ENCODE data around the gene KMT2B. TPM values are rescaled to one million over a fixed set of nuclear protein-coding genes. Genes with fewer than 3 reads are reported as not detected.

The KMT2B gene
- total and polyA plus RNA-seq, 5 experiments from 2014 or later: 0.60 to 79.2 (median 2.8) TPM

DNA sequence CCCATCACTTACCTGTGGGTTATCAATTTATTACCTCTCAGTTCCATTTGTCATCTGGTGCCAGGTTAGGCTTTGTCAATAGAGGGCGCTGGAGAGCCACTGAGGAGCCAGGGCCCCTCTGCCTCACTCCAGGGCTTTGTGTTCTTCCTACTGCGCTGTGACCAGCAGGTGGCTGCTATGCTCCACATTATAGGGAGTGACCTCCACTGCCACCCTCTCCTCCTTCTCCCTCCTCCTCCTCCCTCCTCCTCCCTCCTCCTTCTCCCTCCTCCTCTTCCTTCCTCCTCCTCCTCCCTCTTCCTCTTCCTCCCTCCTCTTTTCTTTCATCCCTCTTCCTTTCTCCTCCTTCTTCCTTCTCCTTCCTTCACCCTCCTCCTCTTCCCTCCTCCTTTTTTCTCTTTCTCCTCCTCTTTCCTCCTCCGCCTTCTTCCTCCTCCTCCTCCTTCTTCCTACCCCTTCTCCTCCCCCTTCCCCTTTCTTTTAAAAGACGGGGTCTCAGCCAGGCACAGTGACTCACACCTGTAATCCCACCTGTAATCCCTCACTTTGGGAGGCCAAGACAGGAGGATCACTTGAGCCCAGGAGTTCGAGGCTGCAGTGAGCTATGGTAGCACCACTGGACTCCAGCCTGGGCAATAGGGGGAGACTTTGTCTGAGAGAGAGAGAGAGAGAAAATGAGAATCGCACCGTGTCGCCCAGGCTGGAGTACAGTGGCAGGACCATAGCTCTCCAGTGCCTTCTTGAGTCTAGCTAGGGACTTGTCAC lies 23.8 kb upstream of the KMT2B start:
- DNase-seq: peak; percentile 78 to 94 (median 88)
- POLR2A ChIA-PET: interaction anchor here (2.0 kb wide), 1 partner anchor 21 kb away, joined by 13 read pairs; no protein-coding TSS in a partner anchor
- H3K4me1 Mint-ChIP-seq: no peaks in the 10 kb centered on the region
- H3K36me3 Mint-ChIP-seq: no peaks in the 10 kb centered on the region
- peak overlapping the region in 2 of 10 donors; percentile 28 to 48 for H3K27ac Mint-ChIP-seq
- H3K27me3 Mint-ChIP-seq: peaks cover 0 to 3% (median 0%) of the 10 kb centered on the region in 5 donors
- no peaks in the 10 kb centered on the region for H3K9me3 Mint-ChIP-seq
- H3K4me3 Mint-ChIP-seq: no peak overlapping the region
- ATAC-seq: peak; percentile 100

DNA sequence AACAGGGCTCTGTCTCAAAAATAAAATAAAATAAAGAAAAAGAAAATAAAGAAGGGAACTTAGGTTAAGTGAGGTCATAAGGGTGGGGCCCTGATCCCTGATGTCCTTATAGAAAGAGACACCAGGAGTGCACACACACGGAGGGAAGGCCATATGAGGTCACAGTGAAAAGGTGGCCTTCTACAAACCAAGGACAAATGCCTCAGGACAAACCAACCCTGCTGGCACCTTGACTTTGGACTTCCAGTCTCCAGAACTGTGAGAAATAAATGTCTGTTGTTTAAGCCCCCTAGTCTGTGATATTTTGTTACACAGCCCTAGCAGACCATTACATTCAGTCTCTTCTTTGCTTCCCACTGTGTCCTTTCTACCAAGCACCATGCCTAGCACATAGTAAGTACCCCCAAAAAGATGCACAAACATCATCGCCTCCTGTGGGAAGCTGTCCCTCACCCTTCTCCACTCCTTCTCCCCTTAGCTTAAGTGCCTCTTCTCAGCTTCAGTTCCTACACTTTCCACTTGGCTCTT lies 21.8 kb upstream of the KMT2B start:
- DNase-seq (no peak), ATAC-seq (no peak)
- H3K27ac Mint-ChIP-seq: no peak overlapping the region
- POLR2A ChIA-PET: interaction anchor here (0.8 kb wide), 1 partner anchor 20 kb away, joined by 3 read pairs; no protein-coding TSS in a partner anchor
- H3K36me3 Mint-ChIP-seq: no peaks in the 10 kb centered on the region
- H3K4me1 Mint-ChIP-seq: no peaks in the 10 kb centered on the region
- peaks cover 0 to 1% (median 0%) of the 10 kb centered on the region in 5 donors for H3K27me3 Mint-ChIP-seq
- H3K4me3 Mint-ChIP-seq: no peak overlapping the region
- no peaks in the 10 kb centered on the region for H3K9me3 Mint-ChIP-seq

DNA sequence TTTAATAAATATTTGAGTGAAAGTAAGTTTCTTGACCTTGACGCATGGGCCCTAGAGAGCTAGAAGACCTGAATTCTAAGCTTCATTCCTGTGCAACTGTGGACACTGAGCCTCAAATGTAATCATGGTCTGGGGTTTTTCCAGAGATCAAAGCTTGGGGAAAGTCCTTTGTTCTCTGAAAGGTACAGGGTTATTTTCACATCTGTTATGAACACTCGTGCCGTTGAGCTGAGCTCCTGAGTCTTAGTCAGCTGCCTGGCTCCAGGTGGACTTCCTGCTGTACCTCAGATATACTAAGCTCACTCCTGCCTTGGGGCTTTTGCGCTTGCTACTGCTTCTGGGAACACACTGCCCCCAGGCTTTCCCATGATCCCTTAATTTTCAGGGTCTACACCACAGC lies 21.0 kb upstream of the KMT2B start:
- peaks cover 0 to 1% (median 0%) of the 10 kb centered on the region in 5 donors for H3K27me3 Mint-ChIP-seq
- no peak overlapping the region for H3K4me3 Mint-ChIP-seq
- H3K9me3 Mint-ChIP-seq: no peaks in the 10 kb centered on the region
- no peak for DNase-seq
- ATAC-seq: no peak
- H3K4me1 Mint-ChIP-seq: no peaks in the 10 kb centered on the region
- POLR2A ChIA-PET: interaction anchor here (0.8 kb wide), 1 partner anchor 19 kb away, joined by 3 read pairs; no protein-coding TSS in a partner anchor
- no peak overlapping the region for H3K27ac Mint-ChIP-seq
- H3K36me3 Mint-ChIP-seq: no peaks in the 10 kb centered on the region

DNA sequence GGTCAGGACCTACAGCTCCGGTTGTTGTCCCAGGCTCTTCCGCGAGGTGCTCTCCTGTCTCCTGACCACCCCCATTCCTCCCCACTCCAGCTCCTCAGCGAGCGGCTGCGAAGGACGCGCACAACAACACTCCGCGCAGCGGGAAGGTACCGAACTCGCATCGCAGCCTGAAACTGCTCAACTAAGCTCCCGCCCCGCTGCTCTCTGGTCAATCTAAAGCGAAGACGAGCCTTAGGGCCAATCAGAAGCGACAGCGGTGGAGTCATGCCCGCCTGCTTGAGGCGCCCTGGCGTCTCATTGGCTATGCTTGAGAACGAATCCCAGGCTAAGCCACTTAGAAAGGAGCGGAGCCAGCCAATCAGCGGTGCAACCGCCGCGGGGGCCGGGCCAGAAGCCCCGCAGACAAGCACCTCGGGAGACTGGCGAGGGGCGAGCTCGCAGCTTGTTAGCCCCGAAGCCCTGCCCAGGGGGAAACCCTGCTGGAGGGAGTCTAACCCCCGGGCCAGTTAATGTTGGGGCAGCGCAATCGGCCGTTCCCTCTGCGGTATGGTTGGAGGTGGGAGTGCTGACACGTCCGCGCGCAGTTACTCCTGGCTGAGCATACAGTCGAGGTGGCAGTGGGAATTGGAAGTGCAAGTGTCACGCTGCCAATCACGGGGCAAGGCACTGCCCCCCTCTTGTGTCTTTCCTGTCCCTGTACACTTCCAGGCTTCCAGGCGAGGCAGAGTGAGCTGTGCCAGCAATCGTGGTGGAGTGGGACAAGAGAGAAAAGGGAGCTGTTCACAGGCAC lies 15.4 kb upstream of the KMT2B start:
- Mint-ChIP-seq H3K4me3 (peak overlapping the region; percentile 91 to 99 (median 98)), H3K36me3 (no peaks in the 10 kb centered on the region), H3K27me3 (peaks cover 0 to 9% (median 2%) of the 10 kb centered on the region in 5 donors), H3K4me1 (peaks cover 5 to 9% (median 8%) of the 10 kb centered on the region in 4 donors), H3K27ac (peak overlapping the region; percentile 85 to 98 (median 94)), H3K9me3 (no peaks in the 10 kb centered on the region)
- ATAC-seq (peak; percentile 99 to 100), DNase-seq (peak; percentile 84 to 96 (median 91))
- POLR2A ChIA-PET: interaction anchor here (0.8 to 2.8 kb wide), 12 partner anchors 11 to 257 kb away, joined by 3 to 24 read pairs (median 4); partner anchors contain the start of genes HSPB6, IGFLR1, KMT2B and LIN37

DNA sequence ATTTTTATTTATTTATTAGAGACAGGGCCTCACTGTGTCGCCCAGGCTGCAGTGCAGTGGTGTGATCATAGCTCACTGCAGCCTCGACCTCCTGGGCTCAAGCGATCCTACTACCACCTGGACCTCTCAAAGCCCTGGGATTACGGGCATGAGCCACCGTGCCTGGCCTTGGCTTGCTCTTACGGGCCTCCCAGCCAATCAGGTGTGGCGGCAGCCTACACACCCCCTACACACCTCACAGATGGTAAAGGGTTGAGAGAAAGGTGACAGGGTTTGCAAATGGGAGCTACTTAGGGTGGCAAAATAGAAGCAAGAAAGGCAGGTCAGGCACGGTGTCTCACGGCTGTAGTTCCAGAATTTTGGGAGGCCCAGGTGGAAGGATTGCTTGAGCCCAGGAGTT lies 14.5 kb upstream of the KMT2B start:
- ATAC-seq (no peak), DNase-seq (no peak)
- H3K36me3 Mint-ChIP-seq: no peaks in the 10 kb centered on the region
- peaks cover 0 to 9% (median 2%) of the 10 kb centered on the region in 5 donors for H3K27me3 Mint-ChIP-seq
- POLR2A ChIA-PET: interaction anchor here (1.3 to 2.8 kb wide), 5 partner anchors 11 to 55 kb away, joined by 3 to 24 read pairs (median 6); partner anchors contain the start of genes HSPB6, IGFLR1, PSENEN and U2AF1L4
- H3K4me1 Mint-ChIP-seq: peaks cover 5 to 9% (median 8%) of the 10 kb centered on the region in 4 donors
- peak overlapping the region in 3 of 10 donors; percentile 93 to 98 (median 97) for H3K4me3 Mint-ChIP-seq
- H3K9me3 Mint-ChIP-seq: no peaks in the 10 kb centered on the region
- H3K27ac Mint-ChIP-seq: no peak overlapping the region

DNA sequence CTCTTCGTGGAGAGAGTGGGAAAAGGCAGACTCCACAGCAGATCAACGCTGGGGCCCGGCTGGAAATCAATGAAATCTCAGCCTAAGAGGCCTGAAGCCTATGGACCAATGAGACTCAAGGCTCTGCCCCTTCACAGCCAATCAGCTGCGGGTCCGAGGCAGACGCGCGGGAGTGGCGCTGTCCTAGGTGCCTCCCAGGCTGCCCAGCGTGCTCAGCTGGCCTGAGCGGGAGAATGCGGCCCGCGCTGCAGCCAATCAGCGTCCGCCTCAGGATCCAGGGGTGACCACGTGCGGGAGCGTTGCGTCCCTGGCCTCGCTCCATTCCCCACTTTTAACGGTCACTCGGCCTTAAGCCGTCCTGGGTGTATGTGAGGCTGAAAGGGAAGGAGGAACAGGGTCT lies 13.6 kb upstream of the KMT2B start, which contains the start of gene ZBTB32:
Gene ZBTB32 (plus strand): TSS at position 341 of the 400 bp plus-strand sequence. CDS start 10,069 bp downstream, outside the sequence.
- no peaks in the 10 kb centered on the region for H3K9me3 Mint-ChIP-seq
- peaks cover 5 to 9% (median 8%) of the 10 kb centered on the region in 4 donors for H3K4me1 Mint-ChIP-seq
- peak within 1 kb of the TSS in 1 of 10 donors; percentile 11 for H3K27ac Mint-ChIP-seq
- ATAC-seq: no peak
- peak within 1 kb of the TSS in 1 of 10 donors; percentile 97 for H3K4me3 Mint-ChIP-seq
- POLR2A ChIA-PET: interaction anchor here (0.6 to 2.8 kb wide), 3 partner anchors 10 to 147 kb away, joined by 4 to 24 read pairs (median 14); partner anchors contain the start of genes PSENEN and U2AF1L4
- no peak for DNase-seq
- no peaks in the 10 kb centered on the region for H3K36me3 Mint-ChIP-seq
- H3K27me3 Mint-ChIP-seq: peaks cover 0 to 9% (median 2%) of the 10 kb centered on the region in 5 donors

DNA sequence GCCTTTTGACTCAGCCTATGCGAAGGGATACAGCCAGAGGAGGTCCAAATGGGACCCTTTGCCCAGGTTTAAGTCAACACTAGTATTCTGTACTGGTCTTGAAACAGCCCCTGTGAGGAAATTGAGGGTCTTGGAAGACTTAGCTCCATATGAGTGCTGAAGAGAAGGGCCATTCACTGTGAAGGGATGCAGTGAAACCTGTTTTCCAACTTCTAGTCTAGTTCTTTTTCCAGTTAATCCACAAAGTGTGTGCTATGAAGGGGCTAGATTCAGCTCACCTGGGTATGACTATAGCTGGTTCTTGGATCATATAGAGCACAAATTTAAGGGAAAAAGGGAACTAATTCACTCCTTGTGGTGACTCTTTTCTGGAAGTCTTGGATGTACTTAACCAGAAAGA lies 9.4 kb upstream of the KMT2B start:
- POLR2A ChIA-PET: no interaction called here
- H3K36me3 Mint-ChIP-seq: no peaks in the 10 kb centered on the region
- DNase-seq: no peak
- H3K27ac Mint-ChIP-seq: no peak overlapping the region
- H3K4me1 Mint-ChIP-seq: peaks cover 15 to 28% (median 21%) of the 10 kb centered on the region in 4 donors
- H3K4me3 Mint-ChIP-seq: no peak overlapping the region
- H3K9me3 Mint-ChIP-seq: no peaks in the 10 kb centered on the region
- no peaks in the 10 kb centered on the region for H3K27me3 Mint-ChIP-seq
- ATAC-seq: no peak

DNA sequence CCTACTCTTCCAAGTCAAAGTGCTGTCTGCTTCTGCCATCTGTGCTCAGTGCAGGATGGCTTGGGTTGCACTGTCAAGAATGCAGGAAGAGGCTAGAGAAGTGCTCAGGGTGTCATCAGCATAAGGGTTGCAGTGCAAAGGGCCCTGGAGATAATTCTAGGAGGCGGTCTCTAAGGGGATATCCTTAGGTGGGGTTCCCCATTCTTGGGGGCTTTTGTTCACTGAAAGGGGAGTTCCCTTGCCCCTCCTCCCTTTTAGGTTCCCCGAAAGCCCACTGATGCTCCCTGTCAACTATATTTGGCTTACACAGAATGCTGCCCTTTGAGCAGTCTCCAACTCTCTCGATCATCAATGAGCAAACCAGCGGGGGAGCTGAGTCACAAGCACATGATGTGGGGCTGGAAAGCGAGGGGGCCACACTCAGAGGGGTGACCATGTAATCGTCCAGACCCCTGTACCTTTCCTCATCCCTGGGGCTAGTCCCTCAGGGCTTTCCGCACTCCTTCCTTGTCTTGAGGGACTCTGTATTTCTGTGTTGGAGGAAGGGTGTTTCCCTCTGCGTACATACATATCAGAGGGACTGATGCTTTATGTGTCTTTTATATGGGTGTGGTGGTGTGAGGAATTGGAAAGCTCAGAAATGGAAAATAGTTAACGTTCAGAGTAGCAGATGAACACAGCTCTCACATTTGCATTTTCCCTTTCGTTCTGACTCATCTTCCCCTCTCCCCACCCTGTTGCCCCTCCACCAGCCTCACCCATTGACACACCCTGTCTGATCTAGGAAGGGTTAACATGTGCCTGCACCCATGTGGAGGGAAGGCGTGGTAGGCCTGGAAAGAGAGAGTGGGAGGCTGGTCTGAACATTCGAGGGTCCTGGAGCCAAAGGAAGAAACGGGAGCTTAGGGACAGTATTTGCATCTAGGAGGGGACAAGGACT lies 6.7 kb upstream of the KMT2B start:
- H3K36me3 Mint-ChIP-seq: no peaks in the 10 kb centered on the region

DNA sequence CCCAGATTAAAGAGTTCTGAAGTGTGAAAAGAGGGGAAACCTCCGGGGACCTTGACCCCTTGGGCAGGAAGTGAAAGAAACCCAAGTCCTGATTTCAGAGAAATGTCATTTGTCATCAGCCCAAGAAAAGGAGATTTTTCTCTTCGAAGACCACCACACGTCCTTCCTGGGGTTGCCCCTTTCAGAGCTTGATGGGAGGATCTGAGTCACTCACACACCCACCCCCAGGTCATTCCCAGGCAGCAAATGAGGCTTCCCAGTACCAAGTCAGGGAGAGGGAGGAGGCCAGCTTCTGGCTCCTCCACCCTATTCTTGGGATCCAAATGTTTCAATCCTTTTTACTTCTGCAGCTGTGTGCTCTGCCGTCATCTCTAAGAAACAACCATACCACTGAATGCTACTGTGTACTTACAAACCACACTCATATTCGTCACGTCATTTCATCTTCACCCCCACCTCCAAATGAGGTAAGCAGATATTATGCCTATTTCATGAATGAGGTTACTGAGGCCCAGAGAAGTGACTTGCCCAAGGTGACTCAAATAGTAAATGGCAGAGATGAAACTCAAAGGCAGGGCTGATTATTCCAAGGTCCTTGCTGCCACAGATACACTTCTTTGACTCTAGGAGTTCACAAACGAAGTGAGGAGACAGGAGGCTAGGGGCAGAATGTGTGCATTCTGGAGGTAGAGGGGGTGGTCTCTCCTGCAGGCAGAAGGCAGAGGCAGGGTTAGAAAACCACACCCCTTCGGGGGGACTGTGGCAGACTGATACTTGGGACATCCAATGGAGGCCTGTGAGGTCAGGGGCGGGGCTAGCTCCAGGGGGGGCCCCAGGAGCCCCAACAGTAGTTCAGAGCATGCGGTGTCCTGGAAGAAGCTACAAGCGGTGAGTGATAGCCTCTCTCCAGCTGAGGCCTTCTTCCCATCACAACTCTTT lies 5.0 kb upstream of the KMT2B start:
- POLR2A ChIA-PET: interaction anchor here (0.6 to 4.9 kb wide), 5 partner anchors 10 to 28 kb away, joined by 3 to 24 read pairs (median 8); no protein-coding TSS in a partner anchor
- no peaks in the 10 kb centered on the region for H3K9me3 Mint-ChIP-seq
- H3K27me3 Mint-ChIP-seq: no peaks in the 10 kb centered on the region
- H3K27ac Mint-ChIP-seq: peak overlapping the region; percentile 73 to 96 (median 92)
- ATAC-seq (peak in 1 of 2 donors; percentile 26), DNase-seq (peak in 6 of 10 donors; percentile 44 to 56 (median 52))
- H3K36me3 Mint-ChIP-seq: no peaks in the 10 kb centered on the region
- peak overlapping the region; percentile 23 to 81 (median 71) for H3K4me3 Mint-ChIP-seq
- H3K4me1 Mint-ChIP-seq: peaks cover 40 to 61% (median 55%) of the 10 kb centered on the region in 4 donors

More for the DNA sequence above, 6.7 kb upstream of the KMT2B start:
- no peaks in the 10 kb centered on the region for H3K9me3 Mint-ChIP-seq
- H3K4me3 Mint-ChIP-seq: peak overlapping the region in 2 of 10 donors; percentile 26 to 43
- ATAC-seq (no peak), DNase-seq (no peak)
- H3K4me1 Mint-ChIP-seq: peaks cover 33 to 53% (median 44%) of the 10 kb centered on the region in 4 donors
- H3K27me3 Mint-ChIP-seq: no peaks in the 10 kb centered on the region
- POLR2A ChIA-PET: interaction anchor here (0.5 to 4.9 kb wide), 2 partner anchors 8 to 13 kb away, joined by 3 to 24 read pairs; no protein-coding TSS in a partner anchor
- peak overlapping the region in 6 of 10 donors; percentile 0 to 82 (median 44) for H3K27ac Mint-ChIP-seq

DNA sequence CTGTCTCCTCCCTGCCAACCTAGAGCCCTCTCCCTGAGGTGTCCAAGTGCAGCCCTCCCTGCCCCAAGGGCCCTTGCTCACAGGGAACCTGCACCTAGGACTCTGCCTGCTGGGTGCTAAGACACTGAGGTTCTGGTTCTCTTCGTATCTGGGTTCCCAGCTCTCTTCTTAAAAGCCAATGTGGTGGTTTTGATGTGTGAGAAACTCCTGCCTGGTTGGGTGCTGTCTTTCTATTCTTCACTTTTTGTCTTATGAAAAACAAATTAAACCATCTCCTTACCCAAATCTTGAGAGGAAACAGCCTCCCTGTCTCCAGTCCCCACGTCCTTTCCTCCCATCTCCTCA lies 4.3 kb upstream of the KMT2B start:
- peak in 2 of 10 donors; percentile 23 to 59 for DNase-seq
- POLR2A ChIA-PET: interaction anchor here (1.0 to 4.9 kb wide), 3 partner anchors 11 to 23 kb away, joined by 3 to 24 read pairs (median 13); no protein-coding TSS in a partner anchor

More for the DNA sequence above, 4.3 kb upstream of the KMT2B start:
- H3K36me3 Mint-ChIP-seq: no peaks in the 10 kb centered on the region
- peak overlapping the region; percentile 44 to 81 (median 68) for H3K4me3 Mint-ChIP-seq
- no peaks in the 10 kb centered on the region for H3K9me3 Mint-ChIP-seq
- no peaks in the 10 kb centered on the region for H3K27me3 Mint-ChIP-seq
- peaks cover 40 to 62% (median 55%) of the 10 kb centered on the region in 4 donors for H3K4me1 Mint-ChIP-seq
- peak in 1 of 2 donors; percentile 6 for ATAC-seq
- H3K27ac Mint-ChIP-seq: peak overlapping the region; percentile 50 to 96 (median 92)

All from naive thymus-derived CD8-positive, alpha-beta T cell (primary cell).